Fibroblast of lung (primary cell): Measurements from ENCODE around the gene LIPA.

ENCODE experiments used
- CTCF ChIP-seq, 2 donors: IDR thresholded peaks in 1 of 2; conservative IDR thresholded peaks in 1 of 2; 1 replicate in 1 of 2; 2 replicates in 1 of 2; pipeline ENCODE4 v1.5.1; 2011 to 2012; ENCODE audit warnings: low read length in 2 of 2, control low read depth in 1 of 2, inconsistent platforms in 1 of 2, low read depth in 1 of 2, mild to moderate bottlenecking in 1 of 2
- EZH2 ChIP-seq: IDR thresholded peaks from 2 replicates; pipeline ENCODE4 v1.5.1; 2012; ENCODE audit warnings: low read length, control low read depth, mild to moderate bottlenecking; ENCODE audit errors: missing control alignments

DNA sequence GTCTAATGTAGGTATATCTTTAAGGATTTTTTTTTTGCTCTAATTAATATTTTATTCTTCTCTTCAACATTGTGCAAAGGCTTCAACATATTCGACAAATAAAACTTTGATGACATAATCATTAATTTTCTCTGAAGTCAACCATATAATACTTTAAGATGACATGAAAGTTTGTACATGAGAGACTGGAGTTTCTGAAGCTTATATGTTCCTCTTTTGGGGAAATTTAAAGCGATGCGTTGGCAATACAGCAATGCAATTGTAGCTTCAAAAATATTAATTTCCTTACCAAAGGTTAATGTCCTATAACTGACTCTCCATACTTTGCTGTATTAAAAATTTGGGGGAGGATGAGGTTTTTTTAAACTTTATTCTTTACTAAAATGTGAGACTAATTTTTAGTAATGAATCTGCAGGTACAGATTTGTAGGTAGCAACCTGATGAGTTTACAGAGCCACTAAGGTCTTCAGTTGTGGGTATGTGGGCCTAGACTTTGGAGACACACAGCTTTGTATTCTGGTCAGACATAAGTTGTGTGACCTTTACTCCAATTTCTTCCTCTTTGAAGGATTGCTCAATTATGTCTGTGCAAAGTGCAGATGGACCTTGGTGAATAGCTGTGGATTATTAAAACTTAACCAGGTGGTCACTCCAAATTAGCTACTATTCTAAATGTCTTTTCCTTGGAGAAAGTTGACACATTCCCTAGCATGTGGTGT is 18.0 kb upstream of the LIPA start:
- no peak for TF ChIP-seq CTCF (conservative IDR thresholded peaks at IDR 0.05 in 1 of 2, IDR thresholded peaks at IDR 0.05 in 1 of 2; ENCODE audit: low read depth in 1 of 2, low read length in 2 of 2)
- no peak for TF ChIP-seq EZH2
